HL-60/S4 treated with retinoic acid at 250 ng/mL for 4 days and 3 days (cell line): ENCODE results near the gene UQCR11.

Experiments used
- in situ Hi-C: fragments of 300-500 bp; cut with MboI; formaldehyde crosslinking; loops from 2 replicates; pipeline ENCODE4 v1.7.0; 2022; ENCODE audit warnings: low sequenced_read_pairs

The UQCR11 gene

DNA sequence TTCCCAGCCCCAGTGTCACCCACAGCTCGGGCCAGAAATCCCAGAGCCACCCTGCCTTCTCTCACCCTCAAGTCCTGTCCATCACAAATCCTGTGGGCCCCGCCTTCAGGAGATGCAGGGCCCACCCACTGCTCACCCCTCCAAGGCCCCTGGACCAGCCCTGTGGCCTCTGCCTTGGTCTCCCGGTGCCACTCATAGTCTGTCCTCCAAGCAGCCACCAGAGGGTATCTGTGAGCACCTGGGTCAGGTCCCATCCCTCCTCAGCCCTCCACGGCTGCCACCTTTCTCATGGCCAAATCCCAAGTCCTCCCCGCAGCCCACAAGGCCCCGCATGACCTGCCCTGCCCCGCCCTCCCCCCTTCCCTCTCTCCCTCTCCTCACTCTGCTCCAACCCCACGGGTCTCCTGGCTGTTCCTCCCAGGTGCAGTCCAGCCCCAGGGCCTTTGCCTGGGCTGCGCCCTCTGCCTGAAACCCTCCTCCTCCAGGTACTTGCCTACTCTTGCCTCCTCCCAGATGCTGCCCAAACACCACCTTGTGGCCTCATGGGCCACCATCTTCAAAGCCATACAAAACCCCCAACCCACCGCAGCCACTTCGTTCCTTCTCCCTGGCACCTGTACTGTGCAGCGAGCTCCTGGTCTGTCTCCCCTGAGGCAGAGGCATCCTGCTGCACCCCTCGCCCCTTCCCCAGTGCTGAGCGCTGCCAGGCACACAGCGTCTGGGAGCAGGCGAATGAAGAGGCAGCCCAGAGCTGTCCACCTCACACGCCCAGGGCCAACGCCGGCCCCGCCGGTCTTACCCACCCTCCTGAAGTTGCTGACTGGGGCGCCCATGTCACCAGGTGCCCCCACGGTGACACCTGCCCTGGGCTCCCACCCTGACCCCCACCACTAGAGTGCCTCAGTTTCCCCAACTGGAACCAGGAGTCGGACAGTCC, 13.2 kb upstream of the UQCR11 start:
- in situ Hi-C loops, result no loop called here

DNA sequence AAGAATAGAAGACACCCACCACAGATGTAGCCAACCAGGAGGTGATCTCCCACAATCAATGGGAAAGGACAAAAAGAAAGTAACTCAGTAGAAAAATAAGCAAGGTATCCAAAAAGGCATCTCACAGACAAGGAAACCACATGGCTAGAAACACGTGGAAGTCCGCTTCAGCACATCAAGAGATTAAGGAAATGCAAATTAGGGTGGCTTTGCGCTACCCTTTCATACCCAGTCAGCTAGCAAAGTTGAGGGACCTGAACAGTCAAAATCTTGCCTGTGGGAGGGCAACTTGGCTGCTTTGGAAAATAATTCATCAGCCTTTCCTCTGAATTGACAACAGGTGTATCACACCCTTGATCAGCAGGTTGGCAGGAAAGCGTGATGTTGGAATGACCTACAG, 11.6 kb upstream of the UQCR11 start:
- in situ Hi-C loops, result no loop called here

GRCh38 chr19:1616396-1616795, 11.1 kb upstream of the UQCR11 start:
- in situ Hi-C loops, result no loop called here

GRCh38 chr19:1615156-1615765, 10.0 kb upstream of the UQCR11 start:
- in situ Hi-C loops, result no loop called here

GRCh38 chr19:1613808-1614570, 8.7 kb upstream of the UQCR11 start:
- in situ Hi-C loops, result no loop called here

DNA sequence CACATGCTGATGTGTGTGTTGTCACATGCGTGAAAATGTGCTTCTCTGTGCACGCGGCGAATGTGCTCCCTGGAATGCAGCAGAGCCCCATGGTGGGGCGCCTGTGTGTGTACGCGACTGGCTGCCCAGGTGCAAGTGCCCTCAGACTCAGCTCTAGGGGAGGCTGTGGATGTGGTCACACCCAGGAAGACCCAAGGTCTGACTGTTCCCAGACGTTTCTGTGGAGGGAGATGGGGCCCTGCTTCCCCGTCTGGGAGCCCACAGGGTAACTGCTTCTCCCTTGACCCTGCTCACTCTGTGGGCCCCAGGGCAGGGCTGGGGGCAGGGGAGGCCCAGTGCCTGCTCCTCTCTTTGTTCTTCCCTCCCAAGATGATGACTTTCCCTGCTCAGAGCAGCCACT, 7.9 kb upstream of the UQCR11 start:
- in situ Hi-C loops, result no loop called here

- in situ Hi-C loops, result no loop called here
Measured at GRCh38 chr19:1612114-1613086, 7.1 kb upstream of the UQCR11 start.

- in situ Hi-C loops, result no loop called here
Measured at GRCh38 chr19:1611353-1611752, 6.1 kb upstream of the UQCR11 start.

DNA sequence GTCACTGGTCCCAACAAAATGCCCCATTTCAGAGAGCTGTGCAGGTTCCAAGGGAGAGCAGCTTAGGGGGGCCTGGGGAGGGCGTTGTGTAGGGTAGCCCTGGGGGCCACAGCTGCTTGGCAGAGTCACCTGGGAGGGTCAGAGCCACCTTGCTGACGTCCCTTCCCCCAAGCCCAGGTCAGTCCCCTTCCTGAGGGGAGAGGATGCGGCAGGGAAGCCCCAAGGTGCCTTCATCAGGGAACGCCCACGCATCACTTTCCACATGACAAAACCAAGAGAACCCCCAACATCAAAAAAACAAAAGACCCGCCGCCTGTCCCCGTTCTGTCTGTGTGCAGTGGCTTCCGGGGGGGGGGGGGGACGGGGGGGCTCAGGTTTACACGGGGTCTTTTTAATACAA, 5.3 kb upstream of the UQCR11 start:
- in situ Hi-C loops, result no loop called here

DNA sequence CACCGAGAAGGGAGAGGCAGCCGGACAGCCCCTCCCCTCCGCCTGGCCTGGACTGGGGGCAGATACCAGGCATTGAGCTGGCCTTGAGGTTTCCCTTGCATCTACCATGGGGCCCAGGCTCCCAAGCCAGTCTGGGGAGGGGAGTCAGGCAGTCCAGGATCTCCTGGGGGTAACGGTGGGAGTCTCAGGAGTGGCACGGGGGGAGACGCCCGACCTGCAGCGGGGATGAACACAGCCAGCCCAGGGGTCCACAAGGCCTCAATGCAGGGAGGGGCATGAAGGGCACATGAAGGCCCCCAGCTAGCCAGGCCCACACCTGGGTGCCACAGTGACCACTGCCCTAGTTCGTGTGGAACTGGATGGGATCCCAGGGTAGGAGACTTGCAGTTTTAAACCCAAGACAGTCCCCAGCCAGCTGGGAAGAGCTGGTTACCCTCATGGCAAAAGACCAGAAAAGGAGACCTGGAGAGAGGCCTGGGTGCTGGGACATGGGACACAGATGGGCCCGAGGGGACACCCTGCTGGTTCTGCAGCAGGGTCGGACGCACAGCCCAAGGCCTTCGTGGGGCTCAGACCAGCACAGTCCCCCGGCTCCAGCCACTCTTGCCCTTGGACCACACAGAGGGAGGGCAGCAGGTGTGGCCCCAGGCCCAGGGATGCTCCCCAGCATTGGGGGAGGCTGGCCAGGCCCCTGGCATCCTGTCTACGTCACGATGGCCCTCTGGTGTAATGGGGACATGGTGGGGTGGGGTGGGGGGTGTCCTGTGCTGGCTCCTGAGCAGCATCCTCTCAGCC, 4.6 kb upstream of the UQCR11 start:
- in situ Hi-C loops, result no loop called here

GRCh38 chr19:1609103-1609396, 3.8 kb upstream of the UQCR11 start:
- in situ Hi-C loops, result no loop called here

- in situ Hi-C loops, result no loop called here
Measured at GRCh38 chr19:1608359-1609102, 3.3 kb upstream of the UQCR11 start.

GRCh38 chr19:1606138-1606651, 933 bp upstream of the UQCR11 start:
- in situ Hi-C loops, result no loop called here

GRCh38 chr19:1602091-1602707, 3.1 kb downstream of the UQCR11 start:
- in situ Hi-C loops, result no loop called here

- in situ Hi-C loops, result no loop called here
Measured at GRCh38 chr19:1601613-1602064, 3.6 kb downstream of the UQCR11 start.

DNA sequence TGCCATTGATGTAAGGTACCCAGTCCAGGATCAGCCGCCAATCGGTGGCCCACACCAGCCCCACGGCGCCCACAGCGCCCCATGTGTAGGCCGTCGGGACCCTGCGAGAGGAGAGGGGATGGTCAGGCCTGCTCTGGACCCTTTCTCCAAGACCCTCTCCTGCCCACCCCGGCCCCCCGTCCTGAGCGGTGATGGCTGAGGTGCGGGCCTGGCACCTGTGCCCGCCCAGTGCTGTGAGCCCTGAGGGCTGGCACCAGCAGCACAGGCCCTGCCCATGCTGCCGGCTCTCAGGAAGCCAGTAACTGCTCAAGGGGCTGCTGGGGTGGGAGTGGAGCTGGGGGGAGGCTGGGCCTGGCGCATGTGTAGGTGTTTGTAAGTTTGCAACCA, 5.8 kb downstream of the UQCR11 start:
- in situ Hi-C loops, result no loop called here

GRCh38 chr19:1598777-1599459, 6.3 kb downstream of the UQCR11 start:
- in situ Hi-C loops, result no loop called here

DNA sequence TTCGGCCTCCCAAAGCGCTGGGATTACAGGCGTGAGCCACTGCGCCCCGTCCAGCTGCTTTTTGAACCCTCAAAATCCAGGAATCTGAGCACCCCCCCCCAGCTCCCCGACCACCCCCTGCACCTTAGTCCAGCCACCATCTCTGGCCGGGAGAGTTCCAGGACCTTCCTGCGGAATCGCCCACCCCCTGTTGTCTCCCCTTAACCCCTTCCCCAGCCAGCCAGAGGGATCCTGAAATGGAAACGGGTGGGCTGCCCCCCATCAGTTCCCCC, 11.8 kb downstream of the UQCR11 start:
- in situ Hi-C loops, result no loop called here
